Esophagus squamous epithelium (tissue), 4 donors: ENCODE results near the gene KCNH1.

Source experiments
- POLR2A ChIP-seq, 4 donors: fragments of 450-650 bp; IDR thresholded peaks; one replicate each; pipeline ENCODE4 v1.6.1; 2017; ENCODE audit warnings: antibody characterized with exemption in 4 of 4, mild to moderate bottlenecking in 4 of 4, moderate library complexity in 3 of 4
- TF ChIP-seq, protein P1 (sequence below), 6 experiments: fragments of 450-650 bp in 4 of 6; fragments of 200-600 bp in 2 of 6; sonication (generic) in 2 of 6; IDR thresholded peaks; one replicate each; pipeline ENCODE4 v1.5.1; 2016 to 2019; ENCODE audit warnings: antibody characterized with exemption in 6 of 6, mild to moderate bottlenecking in 4 of 6, moderate library complexity in 4 of 6

GRCh38 chr1:210900820-210901219 lies 233.1 kb downstream of the KCNH1 start:
- TF ChIP-seq, protein P1, sequence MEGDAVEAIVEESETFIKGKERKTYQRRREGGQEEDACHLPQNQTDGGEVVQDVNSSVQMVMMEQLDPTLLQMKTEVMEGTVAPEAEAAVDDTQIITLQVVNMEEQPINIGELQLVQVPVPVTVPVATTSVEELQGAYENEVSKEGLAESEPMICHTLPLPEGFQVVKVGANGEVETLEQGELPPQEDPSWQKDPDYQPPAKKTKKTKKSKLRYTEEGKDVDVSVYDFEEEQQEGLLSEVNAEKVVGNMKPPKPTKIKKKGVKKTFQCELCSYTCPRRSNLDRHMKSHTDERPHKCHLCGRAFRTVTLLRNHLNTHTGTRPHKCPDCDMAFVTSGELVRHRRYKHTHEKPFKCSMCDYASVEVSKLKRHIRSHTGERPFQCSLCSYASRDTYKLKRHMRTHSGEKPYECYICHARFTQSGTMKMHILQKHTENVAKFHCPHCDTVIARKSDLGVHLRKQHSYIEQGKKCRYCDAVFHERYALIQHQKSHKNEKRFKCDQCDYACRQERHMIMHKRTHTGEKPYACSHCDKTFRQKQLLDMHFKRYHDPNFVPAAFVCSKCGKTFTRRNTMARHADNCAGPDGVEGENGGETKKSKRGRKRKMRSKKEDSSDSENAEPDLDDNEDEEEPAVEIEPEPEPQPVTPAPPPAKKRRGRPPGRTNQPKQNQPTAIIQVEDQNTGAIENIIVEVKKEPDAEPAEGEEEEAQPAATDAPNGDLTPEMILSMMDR (IDR thresholded peaks at IDR 0.05): no peak
- TF ChIP-seq POLR2A (IDR thresholded peaks at IDR 0.05): no peak
